CD4-positive, alpha-beta memory T cell (primary cell): ENCODE data around the gene NDUFC1. TPM values are rescaled to one million over a fixed set of nuclear protein-coding genes. Genes with fewer than 3 reads are reported as not detected.

ENCODE experiments used
- CTCF ChIA-PET: fragments of 350-600 bp; sonication (Branson Sonifier 250); formaldehyde crosslinking; loops from one replicate; lab custom pipeline; 2021; ENCODE audit warnings: inconsistent platforms; ENCODE audit not compliant: partially characterized antibody; lab: Charles Lee
- POLR2A ChIA-PET: fragments of 350-600 bp; sonication (Branson Sonifier 250); formaldehyde crosslinking; loops from one replicate; lab custom pipeline; 2021; ENCODE audit not compliant: partially characterized antibody; lab: Charles Lee
- DNase-seq, 5 donors: peaks; one replicate each; pipeline versions ENCODE4 v3.0.0 to v3.0.0-alpha.2; 2020 to 2022; ENCODE audit warnings: mixed read lengths in 1 of 5
- H3K27ac ChIP-seq: one replicate; pipeline ENCODE4 v1.7.0; 2013; ENCODE audit warnings: low read depth, low read length
- H3K27me3 ChIP-seq: 2 replicates; pipeline ENCODE4 v1.7.0; 2013; ENCODE audit warnings: mild to moderate bottlenecking, low read length, moderate library complexity; ENCODE audit not compliant: insufficient read depth
- H3K36me3 ChIP-seq: 2 replicates; pipeline ENCODE4 v1.7.0; 2013; ENCODE audit warnings: mild to moderate bottlenecking, low read length, moderate library complexity; ENCODE audit not compliant: insufficient read depth
- H3K4me1 ChIP-seq: 2 replicates; pipeline ENCODE4 v1.7.0; 2013; ENCODE audit warnings: mild to moderate bottlenecking, low read length, moderate library complexity; ENCODE audit not compliant: insufficient read depth
- H3K4me3 ChIP-seq, 2 donors: one replicate each; pipeline ENCODE4 v1.7.0; 2013; ENCODE audit warnings: low read length in 2 of 2, mild to moderate bottlenecking in 1 of 2
- H3K9me3 ChIP-seq, 2 donors: one replicate each; pipeline ENCODE4 v1.7.0; 2013; ENCODE audit warnings: low read length in 2 of 2, control low read depth in 1 of 2; ENCODE audit not compliant: control insufficient read depth in 1 of 2
- H3K27ac Mint-ChIP-seq, 7 donors: one replicate each; pipeline ENCODE4 v1.8.0; 2020 to 2021; ENCODE audit warnings: mixed read lengths in 7 of 7, mild to moderate bottlenecking in 6 of 7, inconsistent platforms in 3 of 7, moderate library complexity in 3 of 7
- H3K27me3 Mint-ChIP-seq, 2 donors: one replicate each; pipeline ENCODE4 v1.8.0; 2020 to 2021; ENCODE audit warnings: mixed read lengths in 2 of 2
- H3K36me3 Mint-ChIP-seq, 2 donors: one replicate each; pipeline ENCODE4 v1.8.0; 2020 to 2021; ENCODE audit warnings: mixed read lengths in 2 of 2, inconsistent platforms in 1 of 2, mild to moderate bottlenecking in 1 of 2
- H3K4me1 Mint-ChIP-seq, 4 donors: one replicate each; pipeline ENCODE4 v1.8.0; 2020 to 2021; ENCODE audit warnings: mixed read lengths in 4 of 4, mild to moderate bottlenecking in 1 of 4
- H3K4me3 Mint-ChIP-seq, 8 donors: one replicate each; pipeline ENCODE4 v1.8.0; 2020 to 2021; ENCODE audit warnings: mixed read lengths in 8 of 8, mild to moderate bottlenecking in 7 of 8, moderate library complexity in 6 of 8, inconsistent platforms in 3 of 8
- H3K9me3 Mint-ChIP-seq, 8 donors: one replicate each; pipeline ENCODE4 v1.8.0; 2020 to 2021; ENCODE audit warnings: mixed read lengths in 8 of 8, mild to moderate bottlenecking in 5 of 8, inconsistent platforms in 3 of 8, moderate library complexity in 1 of 8
- intact Hi-C: fragments of 100-400 bp; cut with micrococcal nuclease; formaldehyde crosslinking; loops from one replicate; pipeline ENCODE4 v1.15.1; 2023
- polyA plus RNA-seq, 2 donors: library from polyadenylated mRNA; unstranded; fragments of 300-500 nt; fragmentation: Illumina TruSeq; gene quantifications; one replicate each; pipeline ENCODE4 v1.2.3, GENCODE V29; 2021
- total RNA-seq, 2 experiments: library from RNA; stranded (reverse); gene quantifications; one replicate each; pipeline ENCODE4 v1.2.3, GENCODE V29; 2021

The NDUFC1 gene
- total and polyA plus RNA-seq, 4 experiments from 2014 or later = 29.6 to 154 (median 77.9) TPM

DNA sequence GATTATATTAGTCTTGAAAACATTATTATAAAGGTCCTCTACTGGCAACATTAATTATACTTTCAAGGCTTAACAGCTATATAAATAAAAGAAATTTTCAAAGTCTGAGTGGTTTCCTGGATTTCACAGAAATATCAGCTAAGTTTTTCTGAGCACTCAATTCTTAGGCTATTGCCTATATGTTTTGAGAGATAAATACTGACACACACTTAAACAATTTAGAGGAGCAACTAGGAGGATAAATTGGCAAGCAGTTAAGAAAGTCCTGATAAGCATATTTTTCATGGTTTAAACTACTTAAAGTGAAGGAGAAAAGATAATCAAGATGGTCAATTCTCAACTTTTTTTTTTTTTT lies 19.6 kb downstream of the NDUFC1 start:
- no peaks in the 10 kb centered on the region for H3K9me3 ChIP-seq
- H3K27me3 Mint-ChIP-seq = peaks cover 21 to 25% of the 10 kb centered on the region in 2 donors
- POLR2A ChIA-PET = no interaction called here

DNA sequence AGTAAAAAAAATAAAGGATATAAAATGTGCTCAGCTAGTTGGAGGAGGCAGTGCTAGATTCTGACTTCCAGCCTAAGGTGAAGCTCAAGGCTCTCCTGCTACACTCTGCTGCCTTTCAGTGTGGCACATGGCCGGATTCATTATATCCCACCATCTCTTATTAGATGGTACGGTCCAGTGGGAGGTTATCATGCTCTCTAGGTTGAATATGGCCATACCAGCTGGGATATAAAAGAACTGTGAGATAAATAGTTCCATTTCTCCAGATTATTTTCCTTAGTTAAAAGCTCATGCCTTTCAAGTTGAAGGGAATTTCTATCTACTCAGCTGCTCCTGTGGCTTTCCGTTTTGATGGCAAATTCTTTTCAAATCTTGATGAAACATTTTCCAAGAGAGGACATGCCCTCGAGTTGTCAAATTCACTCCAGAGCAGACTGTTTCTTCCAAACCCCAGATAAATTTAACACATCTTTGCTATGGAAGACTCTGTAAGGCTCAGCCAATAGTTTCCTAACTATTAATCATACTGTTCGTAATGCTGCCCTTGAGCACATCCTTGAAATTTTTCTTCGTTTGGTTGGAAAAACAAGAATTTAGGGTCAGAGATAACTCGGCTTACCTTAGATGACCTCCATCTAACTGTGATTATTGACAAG lies 20.1 kb downstream of the NDUFC1 start:
- Histone ChIP-seq H3K27ac (no peak overlapping the region), H3K9me3 (no peaks in the 10 kb centered on the region), H3K36me3 (no peaks in the 10 kb centered on the region), H3K4me3 (no peak overlapping the region), H3K4me1 (peaks cover 17% of the 10 kb centered on the region), H3K27me3 (peaks cover 20% of the 10 kb centered on the region)
- H3K27me3 Mint-ChIP-seq = peaks cover 22 to 27% of the 10 kb centered on the region in 2 donors
- no peak overlapping the region for H3K4me3 Mint-ChIP-seq
- peaks cover 0 to 15% (median 10%) of the 10 kb centered on the region in 8 donors for H3K9me3 Mint-ChIP-seq
- ChIA-PET POLR2A (no interaction called here), CTCF (interaction anchor here (0.7 to 6.5 kb wide), 5 partner anchors 10 to 184 kb away, joined by 3 to 37 read pairs (median 3); no protein-coding TSS in a partner anchor)
- peaks cover 13 to 20% of the 10 kb centered on the region in 2 donors for H3K36me3 Mint-ChIP-seq
- H3K27ac Mint-ChIP-seq = no peak overlapping the region
- intact Hi-C loops = no loop called here
- peaks cover 7 to 19% (median 12%) of the 10 kb centered on the region in 4 donors for H3K4me1 Mint-ChIP-seq
- no peak for DNase-seq

More for the DNA sequence above, 19.6 kb downstream of the NDUFC1 start:
- CTCF ChIA-PET = interaction anchor here (0.7 to 6.5 kb wide), 3 partner anchors 13 to 185 kb away, joined by 3 to 37 read pairs (median 4); no protein-coding TSS in a partner anchor
- H3K4me3 Mint-ChIP-seq = no peak overlapping the region
- H3K9me3 Mint-ChIP-seq = peaks cover 0 to 15% (median 10%) of the 10 kb centered on the region in 8 donors
- H3K36me3 Mint-ChIP-seq = peaks cover 15 to 20% of the 10 kb centered on the region in 2 donors
- H3K4me1 ChIP-seq = peaks cover 17% of the 10 kb centered on the region
- H3K27ac Mint-ChIP-seq = no peak overlapping the region
- H3K27me3 ChIP-seq = peaks cover 20% of the 10 kb centered on the region
- H3K36me3 ChIP-seq = no peaks in the 10 kb centered on the region
- intact Hi-C loops = no loop called here
- H3K4me3 ChIP-seq = no peak overlapping the region
- no peak overlapping the region for H3K27ac ChIP-seq
- peaks cover 7 to 19% (median 12%) of the 10 kb centered on the region in 4 donors for H3K4me1 Mint-ChIP-seq
- DNase-seq = no peak

DNA sequence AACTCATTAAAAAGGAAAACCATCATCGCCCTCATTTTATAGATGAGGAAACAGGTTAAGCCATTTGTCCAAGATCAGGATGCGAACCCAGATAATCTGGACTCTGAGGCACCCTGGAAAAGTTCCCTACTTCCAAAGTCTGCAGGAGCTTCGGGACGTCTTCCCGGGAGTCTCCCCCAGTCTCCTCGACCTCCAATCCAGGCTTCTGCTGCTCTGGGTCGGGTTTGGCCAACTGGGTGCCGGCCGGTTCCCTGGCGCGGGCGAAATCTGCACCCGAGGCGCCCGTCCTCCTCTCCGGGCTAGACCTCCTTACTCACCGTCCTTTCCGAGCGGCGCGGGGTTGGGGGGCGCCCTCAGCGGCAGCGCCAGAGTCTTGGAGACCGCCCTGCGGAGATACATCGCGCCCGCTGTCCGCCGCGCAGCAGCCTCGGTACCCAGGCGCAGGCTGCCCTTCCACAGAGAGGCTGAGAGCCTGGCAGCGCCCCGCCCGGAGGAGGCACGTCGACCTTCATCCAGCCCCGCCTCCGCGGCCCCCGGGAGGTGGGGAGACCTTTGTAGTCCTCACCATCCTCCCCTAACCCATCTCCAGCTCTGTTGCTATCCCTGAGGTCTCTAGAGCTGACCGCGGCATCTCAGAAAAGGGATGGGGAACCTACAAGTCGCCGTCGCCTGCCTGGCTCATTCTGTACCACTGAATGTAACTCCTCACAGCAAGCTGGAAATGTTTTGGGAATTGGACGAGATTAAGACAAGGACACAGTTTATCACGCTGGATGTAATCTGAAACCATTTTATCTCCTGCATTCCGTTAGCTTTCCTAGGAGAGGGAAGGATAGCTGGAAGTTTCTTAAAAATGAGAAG lies 22.3 kb downstream of the NDUFC1 start, which contains the start of gene MGARP:
MGARP (minus strand) TSS at position 466 of the 861 bp plus-strand sequence; CDS start at position 399, 67 bp downstream.
- CTCF ChIA-PET = interaction anchor here (1.0 kb wide), 1 partner anchor 21 kb away, joined by 3 read pairs; no protein-coding TSS in a partner anchor
- peaks cover 0 to 10% (median 7%) of the 10 kb centered on the region in 8 donors for H3K9me3 Mint-ChIP-seq

DNA sequence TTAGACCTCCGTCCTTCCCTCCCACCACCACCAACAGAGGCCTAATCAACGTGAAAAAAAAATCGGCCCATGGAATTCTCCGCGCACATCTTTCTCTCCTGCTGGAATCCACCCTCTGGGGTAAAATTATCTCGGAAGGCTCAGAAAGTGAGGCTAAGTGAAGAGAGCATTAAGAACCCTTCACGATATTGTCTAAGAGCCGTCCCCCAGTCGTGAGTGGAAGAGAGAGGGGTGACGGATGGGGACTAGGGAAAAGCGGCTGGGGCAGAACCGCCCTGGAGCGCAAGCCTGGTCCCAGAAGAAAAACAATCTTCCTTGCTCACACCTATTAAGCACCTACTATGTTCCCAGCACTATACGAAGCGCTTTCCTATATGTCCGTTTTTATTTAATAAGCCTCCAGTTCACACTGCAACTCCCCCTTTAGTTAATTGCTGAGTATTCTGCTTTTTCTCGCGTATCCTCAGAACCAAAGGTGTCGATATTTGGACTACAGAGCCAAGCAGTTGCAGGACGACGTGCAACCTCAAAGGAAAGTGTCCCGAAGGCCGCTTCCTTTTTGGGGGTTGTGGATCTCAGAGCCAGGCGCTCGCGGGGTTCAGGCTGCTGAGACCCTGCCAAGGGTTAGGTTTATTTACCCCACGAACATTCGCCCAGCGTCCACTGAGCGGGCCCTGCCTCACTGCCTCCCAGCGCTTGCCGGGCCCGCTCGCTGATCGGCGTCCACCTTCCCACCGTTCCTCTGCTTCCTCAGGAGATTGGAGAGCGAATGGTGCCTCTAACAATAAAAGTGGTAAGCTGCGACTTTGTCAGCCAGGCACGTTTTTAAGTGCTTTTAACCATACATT lies 23.1 kb downstream of the NDUFC1 start:
- intact Hi-C loops = no loop called here
- H3K36me3 Mint-ChIP-seq = peaks cover 1 to 6% of the 10 kb centered on the region in 2 donors
- DNase-seq = peak in 1 of 5 donors; percentile 14
- peak overlapping the region; percentile 71 to 89 (median 80) for H3K4me3 Mint-ChIP-seq
- H3K4me1 Mint-ChIP-seq = peaks cover 7 to 19% (median 12%) of the 10 kb centered on the region in 4 donors
- no peaks in the 10 kb centered on the region for H3K36me3 ChIP-seq
- H3K27me3 Mint-ChIP-seq = peaks cover 31 to 39% of the 10 kb centered on the region in 2 donors
- H3K4me1 ChIP-seq = peaks cover 17% of the 10 kb centered on the region
- CTCF ChIA-PET = interaction anchor here (0.6 kb wide), 1 partner anchor 59 kb away, joined by 3 read pairs; no protein-coding TSS in a partner anchor
- no peak overlapping the region for H3K27ac Mint-ChIP-seq
- no peaks in the 10 kb centered on the region for H3K9me3 ChIP-seq
- peaks cover 0 to 4% (median 0%) of the 10 kb centered on the region in 8 donors for H3K9me3 Mint-ChIP-seq
- H3K4me3 ChIP-seq = peak overlapping the region; percentile 15 to 44
- POLR2A ChIA-PET = interaction anchor here (1.1 kb wide), 1 partner anchor 23 kb away, joined by 3 read pairs; the partner anchor contains the start of genes NAA15 and NDUFC1
- no peak overlapping the region for H3K27ac ChIP-seq
- peaks cover 24% of the 10 kb centered on the region for H3K27me3 ChIP-seq

More for the DNA sequence above, 22.3 kb downstream of the NDUFC1 start, which contains the start of gene MGARP:
- Mint-ChIP-seq H3K27ac (no peak within 1 kb of the TSS), H3K36me3 (peaks cover 6 to 14% of the 10 kb centered on the region in 2 donors), H3K4me1 (peaks cover 7 to 19% (median 12%) of the 10 kb centered on the region in 4 donors), H3K27me3 (peaks cover 30 to 38% of the 10 kb centered on the region in 2 donors), H3K4me3 (peak within 1 kb of the TSS; percentile 71 to 89 (median 80))
- H3K27ac ChIP-seq = no peak within 1 kb of the TSS
- intact Hi-C loops = no loop called here
- DNase-seq = no peak
- H3K36me3 ChIP-seq = no peaks in the 10 kb centered on the region
- H3K27me3 ChIP-seq = peaks cover 24% of the 10 kb centered on the region
- POLR2A ChIA-PET = interaction anchor here (1.1 to 1.2 kb wide), 2 partner anchors 16 to 22 kb away, joined by 3 read pairs; partner anchors contain the start of genes NAA15 and NDUFC1
- peak within 1 kb of the TSS; percentile 15 to 44 for H3K4me3 ChIP-seq
- peaks cover 17% of the 10 kb centered on the region for H3K4me1 ChIP-seq
- no peaks in the 10 kb centered on the region for H3K9me3 ChIP-seq

DNA sequence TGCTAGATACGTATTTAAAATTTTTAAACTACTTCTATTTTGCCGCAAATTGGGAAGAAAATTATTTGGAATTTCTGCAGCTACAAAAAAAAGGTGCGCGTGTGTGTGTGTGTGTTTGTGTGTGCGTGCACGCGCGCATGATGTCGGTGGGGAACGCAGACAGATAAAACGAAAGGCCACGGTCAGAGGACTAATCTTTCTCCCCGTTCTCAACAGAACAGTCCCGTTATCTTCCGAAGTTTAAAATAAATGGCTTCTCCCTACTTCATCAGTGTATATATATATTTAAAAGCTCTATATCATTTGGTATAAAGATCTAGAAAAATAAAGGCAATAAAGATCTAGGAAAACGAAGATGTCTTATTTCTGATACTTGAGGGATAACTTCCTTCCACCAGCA lies 23.8 kb downstream of the NDUFC1 start:
- Mint-ChIP-seq H3K4me3 (peak overlapping the region in 7 of 8 donors; percentile 71 to 89 (median 76)), H3K36me3 (no peaks in the 10 kb centered on the region), H3K27me3 (peaks cover 31 to 40% of the 10 kb centered on the region in 2 donors), H3K9me3 (peaks cover 0 to 4% (median 0%) of the 10 kb centered on the region in 8 donors), H3K27ac (no peak overlapping the region), H3K4me1 (peaks cover 7 to 19% (median 12%) of the 10 kb centered on the region in 4 donors)
- Histone ChIP-seq H3K4me1 (peaks cover 17% of the 10 kb centered on the region), H3K9me3 (no peaks in the 10 kb centered on the region), H3K4me3 (no peak overlapping the region), H3K36me3 (no peaks in the 10 kb centered on the region), H3K27me3 (peaks cover 24% of the 10 kb centered on the region), H3K27ac (no peak overlapping the region)
- no peak for DNase-seq
- intact Hi-C loops = no loop called here
- ChIA-PET CTCF (interaction anchor here (0.6 kb wide), 1 partner anchor 58 kb away, joined by 3 read pairs; no protein-coding TSS in a partner anchor), POLR2A (no interaction called here)

DNA sequence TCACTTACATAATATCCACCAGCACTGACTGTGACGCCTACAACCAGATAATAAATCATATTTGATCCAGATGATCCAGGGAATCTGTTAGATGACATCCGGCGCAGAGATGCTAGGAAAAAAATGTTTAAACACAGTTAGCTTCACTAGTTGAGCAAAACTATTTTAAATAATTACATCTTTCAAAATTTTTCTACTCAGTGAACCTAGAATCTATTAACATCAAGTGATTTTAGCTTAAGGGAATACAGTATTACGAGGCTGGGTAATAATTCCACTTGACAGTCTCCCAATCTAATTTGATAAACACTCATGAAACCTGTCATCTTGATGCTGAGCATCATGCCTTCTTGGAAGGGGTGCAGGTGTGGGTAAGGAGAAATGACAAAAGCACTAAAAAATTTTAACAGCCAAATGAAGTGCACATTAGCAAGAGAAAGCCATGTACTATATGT lies 27.0 kb downstream of the NDUFC1 start:
- H3K4me3 Mint-ChIP-seq = no peak overlapping the region
- H3K36me3 Mint-ChIP-seq = no peaks in the 10 kb centered on the region
- peaks cover 0 to 4% (median 0%) of the 10 kb centered on the region in 8 donors for H3K9me3 Mint-ChIP-seq
- H3K27me3 Mint-ChIP-seq = peaks cover 26 to 34% of the 10 kb centered on the region in 2 donors
- no peak overlapping the region for H3K27ac ChIP-seq
- no peaks in the 10 kb centered on the region for H3K9me3 ChIP-seq
- H3K27me3 ChIP-seq = peaks cover 22% of the 10 kb centered on the region
- ChIA-PET POLR2A (no interaction called here), CTCF (interaction anchor here (1.0 to 2.1 kb wide), 2 partner anchors 9 to 21 kb away, joined by 3 to 9 read pairs; no protein-coding TSS in a partner anchor)
- H3K4me1 ChIP-seq = peaks cover 17% of the 10 kb centered on the region
- H3K27ac Mint-ChIP-seq = no peak overlapping the region
- no peaks in the 10 kb centered on the region for H3K36me3 ChIP-seq
- DNase-seq = no peak
- H3K4me1 Mint-ChIP-seq = peaks cover 7 to 17% (median 12%) of the 10 kb centered on the region in 4 donors
- intact Hi-C loops = no loop called here
- no peak overlapping the region for H3K4me3 ChIP-seq
